ENCODE results near the gene SSC4D.

GRCh38 chr7:76428149-76428823 lies 18.8 kb upstream of the SSC4D start:
- TF ChIP-seq CTCF (IDR thresholded peaks at IDR 0.05; ENCODE audit: low read depth, low read length) (no peak), EZH2phosphoT487 (IDR thresholded peaks at IDR 0.05; ENCODE audit: low read depth) (no peak)
